GM08714 (cell line): ENCODE measurements around the gene TIMMDC1.

ENCODE experiments used
- H3K4me3 ChIP-seq: fragments of 200-500 bp; sonication (Bioruptor generic); 2 replicates; pipeline ENCODE4 v1.5.1; 2014; ENCODE audit warnings: mild to moderate bottlenecking, low read length, inconsistent platforms
- ZNF274 ChIP-seq: IDR thresholded peaks from 2 replicates; pipeline ENCODE4 v1.6.1; 2012; ENCODE audit warnings: mild to moderate bottlenecking, low read depth, low read length

The TIMMDC1 gene, protein sequence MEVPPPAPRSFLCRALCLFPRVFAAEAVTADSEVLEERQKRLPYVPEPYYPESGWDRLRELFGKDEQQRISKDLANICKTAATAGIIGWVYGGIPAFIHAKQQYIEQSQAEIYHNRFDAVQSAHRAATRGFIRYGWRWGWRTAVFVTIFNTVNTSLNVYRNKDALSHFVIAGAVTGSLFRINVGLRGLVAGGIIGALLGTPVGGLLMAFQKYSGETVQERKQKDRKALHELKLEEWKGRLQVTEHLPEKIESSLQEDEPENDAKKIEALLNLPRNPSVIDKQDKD

DNA sequence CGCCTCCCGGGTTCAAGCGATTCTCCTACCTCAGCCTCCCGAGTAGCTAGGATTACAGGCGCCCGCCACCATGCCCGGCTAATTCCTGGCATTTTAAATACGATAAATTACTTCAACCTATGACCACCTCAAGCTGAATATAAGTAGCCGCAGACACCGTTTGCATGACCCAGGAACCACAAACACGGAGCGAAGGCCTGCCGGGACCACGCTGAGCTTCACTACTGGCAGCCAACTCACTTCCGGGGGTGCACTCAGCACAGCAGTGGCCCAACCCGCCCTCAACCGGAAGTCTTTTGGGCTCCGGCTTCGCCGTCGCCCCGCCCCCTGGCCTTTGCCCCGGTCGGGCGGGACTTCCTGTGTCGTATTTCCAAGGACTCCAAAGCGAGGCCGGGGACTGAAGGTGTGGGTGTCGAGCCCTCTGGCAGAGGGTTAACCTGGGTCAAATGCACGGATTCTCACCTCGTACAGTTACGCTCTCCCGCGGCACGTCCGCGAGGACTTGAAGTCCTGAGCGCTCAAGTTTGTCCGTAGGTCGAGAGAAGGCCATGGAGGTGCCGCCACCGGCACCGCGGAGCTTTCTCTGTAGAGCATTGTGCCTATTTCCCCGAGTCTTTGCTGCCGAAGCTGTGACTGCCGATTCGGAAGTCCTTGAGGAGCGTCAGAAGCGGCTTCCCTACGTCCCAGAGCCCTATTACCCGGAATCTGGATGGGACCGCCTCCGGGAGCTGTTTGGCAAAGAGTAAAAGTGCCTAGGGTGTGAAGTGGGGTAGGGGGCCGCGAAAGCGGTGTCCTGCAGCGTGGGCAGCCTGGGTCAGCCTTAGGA lies at the start of gene TIMMDC1:
TSS of gene TIMMDC1 (plus strand) at position 362 of the 826 bp plus-strand sequence. CDS start at position 549, 187 bp downstream.
- H3K4me3 ChIP-seq, result peak within 1 kb of the TSS; percentile 90
- no peak for TF ChIP-seq ZNF274

DNA sequence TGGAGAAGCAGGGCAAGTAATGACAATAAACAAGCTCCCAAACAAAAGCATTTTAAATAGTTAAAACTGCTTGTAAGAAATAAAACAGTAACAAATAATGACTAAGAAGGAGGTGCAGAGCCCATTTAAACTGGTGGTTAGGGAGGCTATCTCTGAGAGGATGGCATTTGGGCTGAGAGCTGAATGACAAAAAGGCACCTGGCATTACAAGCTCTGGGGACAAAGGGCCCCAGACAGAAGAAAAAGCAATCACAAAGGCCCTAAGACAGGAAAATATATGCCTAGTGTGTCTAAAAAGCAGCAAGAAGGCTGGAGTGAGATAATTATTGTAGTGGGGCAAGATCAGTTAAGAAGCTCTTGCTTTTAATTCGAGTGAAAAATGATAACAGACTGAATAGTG lies 44.5 kb upstream of the TIMMDC1 start:
- H3K4me3 ChIP-seq, result no peak overlapping the region
- TF ChIP-seq ZNF274, result no peak

DNA sequence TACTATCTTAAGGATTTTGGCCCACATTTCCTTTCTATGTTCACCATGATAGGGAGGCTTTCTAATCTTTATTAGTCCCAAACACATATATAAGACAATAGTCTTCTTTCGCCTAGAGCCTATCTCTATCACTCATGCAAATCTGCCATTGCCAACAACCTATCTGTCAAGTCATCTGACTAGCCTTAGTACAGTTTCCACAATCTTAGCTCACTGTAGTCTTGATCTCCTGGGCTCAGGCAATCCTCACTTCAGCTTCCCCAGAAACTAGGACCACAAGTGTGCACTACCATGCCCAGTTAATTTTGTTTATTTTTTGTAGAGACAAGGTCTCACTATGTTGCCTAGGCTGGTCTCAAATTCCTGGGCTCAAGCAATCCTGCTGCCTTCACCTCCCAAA lies 41.9 kb upstream of the TIMMDC1 start:
- TF ChIP-seq ZNF274, result no peak
- no peak overlapping the region for H3K4me3 ChIP-seq

DNA sequence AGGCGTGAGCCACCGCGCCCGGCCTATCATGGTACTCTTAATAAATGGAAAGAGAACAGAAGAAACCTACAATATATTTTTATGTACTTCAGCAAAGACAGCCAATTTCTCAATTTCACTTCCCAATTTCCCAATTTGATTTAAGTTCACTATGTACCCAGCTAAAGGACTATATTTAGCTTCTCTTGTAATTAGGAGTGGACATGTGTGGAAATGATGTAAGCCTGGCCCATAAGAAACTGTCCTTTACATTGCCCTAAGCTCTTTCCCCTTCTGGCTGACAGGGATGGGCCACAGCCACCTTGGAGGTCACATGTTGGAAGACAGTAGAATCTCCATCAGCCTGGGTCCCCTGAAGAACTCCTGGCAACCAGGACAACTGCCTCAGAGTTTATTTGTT lies 41.1 kb upstream of the TIMMDC1 start:
- H3K4me3 ChIP-seq, result no peak overlapping the region
- no peak for TF ChIP-seq ZNF274

DNA sequence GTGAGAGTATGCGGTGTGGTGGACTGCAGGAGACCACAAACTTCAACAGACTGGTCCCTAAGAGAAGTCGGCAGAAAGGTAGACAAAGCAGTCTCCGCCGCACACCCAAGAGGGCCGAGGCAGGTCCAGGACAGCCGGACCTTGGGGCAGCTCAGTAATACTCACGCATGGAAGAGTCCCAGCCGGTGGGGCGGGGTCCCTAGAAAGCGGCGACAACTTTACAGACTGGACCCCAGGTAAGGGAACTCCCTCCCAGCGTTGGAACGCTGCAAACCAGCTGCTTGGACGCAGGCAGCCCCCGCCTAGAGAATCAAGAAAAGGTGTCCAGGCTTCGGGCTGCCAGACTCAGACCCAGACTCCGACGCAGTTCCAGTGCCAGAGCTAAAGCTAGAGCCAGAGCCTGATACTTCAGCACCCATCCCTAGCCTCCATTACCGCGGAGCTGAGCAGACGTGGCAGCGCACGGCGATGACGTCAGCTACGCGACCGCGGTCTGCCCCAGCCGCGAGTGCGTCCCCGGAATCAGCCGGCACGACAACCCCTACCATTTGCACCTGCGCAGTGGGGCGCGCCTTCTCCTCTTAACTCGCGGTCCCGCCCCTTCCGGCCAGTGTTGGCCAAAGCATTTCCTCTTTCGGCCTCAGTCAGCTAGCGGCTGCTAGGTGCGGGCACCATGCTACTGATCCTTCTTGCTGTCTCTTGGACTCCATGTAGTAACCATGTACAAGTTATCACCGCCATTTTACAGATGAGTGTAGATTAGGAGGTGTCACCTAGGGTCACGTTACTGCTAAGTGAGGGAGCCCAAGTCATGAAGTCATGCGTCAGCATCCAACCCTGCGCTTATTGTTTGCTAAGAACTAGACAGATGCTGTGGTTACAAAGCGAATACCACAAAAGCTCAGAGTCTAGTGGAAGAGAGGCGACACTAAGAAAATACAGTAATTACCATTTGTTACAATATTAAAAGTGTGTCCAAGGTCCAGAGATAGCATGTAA lies 34.9 kb upstream of the TIMMDC1 start, which contains the start of gene TMEM39A:
TSS of gene TMEM39A (minus strand) at position 445 of the 999 bp plus-strand sequence. CDS start 1,541 bp downstream, outside the sequence.
- peak within 1 kb of the TSS; percentile 98 for H3K4me3 ChIP-seq
- no peak for TF ChIP-seq ZNF274

DNA sequence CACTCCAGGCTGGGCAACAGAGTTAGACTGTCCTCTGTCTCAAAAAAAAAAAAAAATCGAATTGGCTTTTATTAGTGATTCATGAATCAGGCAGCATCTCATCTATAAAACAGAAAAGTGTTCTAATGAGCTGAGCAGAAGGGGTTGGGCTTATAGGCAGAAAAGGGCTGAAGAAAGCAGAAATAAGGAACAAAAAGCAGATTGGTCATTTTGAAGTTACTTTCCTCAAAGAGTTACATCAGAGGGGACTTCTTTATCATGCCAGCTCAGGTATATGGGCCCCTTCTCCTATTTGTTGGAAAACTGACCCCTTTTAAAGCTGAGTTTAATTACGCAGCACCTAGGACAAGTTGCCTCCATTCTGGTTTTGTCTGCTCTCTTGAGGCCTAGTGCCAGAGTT lies 30.3 kb upstream of the TIMMDC1 start:
- peak overlapping the region; percentile 84; the same call in 1 of the 2 replicates for H3K4me3 ChIP-seq
- TF ChIP-seq ZNF274, result no peak

DNA sequence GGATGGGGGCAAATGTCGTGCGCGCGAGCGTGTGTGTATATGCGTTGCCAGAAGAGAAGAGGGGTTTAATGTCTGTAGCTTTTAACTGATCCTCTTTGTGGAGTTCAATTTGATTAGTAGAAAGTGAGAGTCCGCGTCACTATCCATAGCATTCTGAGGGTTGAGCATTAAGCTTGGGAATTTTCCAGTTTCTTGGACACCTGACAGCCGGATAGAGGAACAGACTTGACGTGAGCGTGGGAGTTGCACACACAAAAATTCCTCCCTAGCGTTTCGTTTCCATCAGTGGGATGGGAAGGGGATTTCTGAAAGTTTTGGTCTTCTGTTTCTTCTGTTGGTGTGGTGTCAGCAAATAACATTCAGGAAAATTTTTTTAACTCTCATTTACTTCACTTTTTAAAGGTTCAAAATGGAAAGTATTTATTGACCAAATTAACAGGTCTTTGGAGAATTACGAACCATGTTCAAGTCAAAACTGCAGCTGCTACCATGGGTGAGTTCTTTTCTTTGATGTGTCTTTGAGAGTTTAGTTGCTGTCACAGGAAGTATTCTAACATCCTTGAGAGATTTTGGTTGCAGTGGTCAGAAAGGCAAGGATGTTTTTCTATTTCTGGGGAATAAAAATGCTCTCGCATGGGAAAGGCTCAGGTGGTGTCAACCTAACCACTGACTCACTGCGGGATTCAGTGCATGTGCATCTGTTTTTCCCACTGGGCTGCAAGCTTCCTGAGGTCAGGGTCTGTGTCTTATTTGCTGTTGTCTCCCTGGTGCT lies 28.7 kb upstream of the TIMMDC1 start:
- peak overlapping the region; percentile 84 for H3K4me3 ChIP-seq

DNA sequence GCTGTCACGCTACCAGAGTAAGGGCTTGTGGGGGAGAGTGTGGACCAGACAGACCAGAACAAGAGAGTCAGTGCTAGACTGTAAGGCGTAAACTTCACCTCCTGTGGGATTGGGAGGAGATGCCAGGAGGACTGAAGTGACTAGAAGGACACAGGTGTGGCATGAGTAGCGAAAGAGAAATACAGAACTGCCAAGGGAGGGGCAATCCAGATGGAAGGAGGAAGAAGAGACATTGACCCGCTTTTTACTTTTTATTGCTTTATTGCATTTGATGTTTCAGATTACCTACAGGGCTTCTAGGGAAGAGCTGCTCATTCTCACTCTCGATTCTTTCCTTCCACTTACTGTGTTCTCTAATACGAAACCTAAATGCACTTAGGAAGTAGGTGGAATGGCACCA lies 27.5 kb upstream of the TIMMDC1 start:
- H3K4me3 ChIP-seq, result no peak overlapping the region; the same call in 1 of the 2 replicates
- no peak for TF ChIP-seq ZNF274

More for the DNA sequence above, 28.7 kb upstream of the TIMMDC1 start:
- no peak for TF ChIP-seq ZNF274

DNA sequence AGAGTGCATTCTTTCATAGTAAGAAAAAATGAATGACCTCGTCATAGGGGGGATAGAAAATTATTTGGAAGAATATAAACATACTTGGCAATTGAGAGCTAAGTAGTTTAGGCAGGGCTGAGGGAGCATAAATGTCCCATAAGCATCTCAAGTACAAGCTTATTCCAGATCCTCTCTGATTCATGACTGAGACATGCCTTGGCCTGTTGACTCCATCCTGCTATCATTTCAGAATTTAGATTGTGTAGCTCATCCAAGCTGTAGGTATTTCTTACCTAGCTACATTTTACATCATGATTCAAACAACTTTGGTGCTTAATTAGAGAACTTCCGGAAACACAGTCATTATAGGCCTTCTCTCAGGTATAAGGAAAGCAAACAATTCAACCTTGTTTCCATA lies 17.3 kb upstream of the TIMMDC1 start:
- H3K4me3 ChIP-seq, result no peak overlapping the region
- no peak for TF ChIP-seq ZNF274

DNA sequence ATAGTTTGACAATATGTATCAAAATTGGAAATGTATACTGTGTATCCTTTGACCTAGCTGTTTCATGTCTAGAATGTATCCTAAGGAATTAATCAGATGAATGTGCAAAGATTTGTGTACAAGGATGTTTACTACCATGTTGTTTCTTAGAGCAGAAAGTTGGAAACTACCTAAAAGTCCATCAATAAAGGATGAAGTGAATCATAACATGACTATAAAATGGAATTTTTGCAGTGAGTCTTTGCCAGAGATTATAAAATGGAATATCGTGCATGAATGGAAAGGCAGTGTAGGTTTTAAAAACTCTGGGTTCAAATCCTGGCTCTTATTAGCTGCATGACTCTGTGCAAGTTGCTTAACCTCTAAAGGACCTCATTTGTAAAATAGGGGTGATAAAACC lies 15.2 kb upstream of the TIMMDC1 start:
- TF ChIP-seq ZNF274, result no peak
- H3K4me3 ChIP-seq, result no peak overlapping the region

DNA sequence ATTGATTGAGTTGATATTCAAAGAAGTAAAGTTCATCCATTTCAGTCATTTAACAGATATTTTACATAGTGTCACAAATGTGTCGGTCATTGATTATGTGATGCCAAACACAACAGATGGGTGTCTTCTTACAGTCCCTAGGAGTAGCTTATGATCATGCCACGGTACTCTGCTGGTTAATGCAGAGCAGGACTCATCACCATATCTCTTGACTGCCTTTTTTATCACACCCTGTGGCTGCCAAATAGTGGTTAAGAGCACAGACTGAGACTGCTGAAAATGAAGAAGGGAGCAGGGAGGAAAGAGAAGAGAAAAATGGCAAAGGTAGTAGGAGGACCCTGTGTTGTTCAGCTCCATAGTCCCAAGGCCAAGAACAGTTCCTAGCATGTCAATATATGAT lies 12.8 kb upstream of the TIMMDC1 start:
- no peak for TF ChIP-seq ZNF274
- H3K4me3 ChIP-seq, result no peak overlapping the region

DNA sequence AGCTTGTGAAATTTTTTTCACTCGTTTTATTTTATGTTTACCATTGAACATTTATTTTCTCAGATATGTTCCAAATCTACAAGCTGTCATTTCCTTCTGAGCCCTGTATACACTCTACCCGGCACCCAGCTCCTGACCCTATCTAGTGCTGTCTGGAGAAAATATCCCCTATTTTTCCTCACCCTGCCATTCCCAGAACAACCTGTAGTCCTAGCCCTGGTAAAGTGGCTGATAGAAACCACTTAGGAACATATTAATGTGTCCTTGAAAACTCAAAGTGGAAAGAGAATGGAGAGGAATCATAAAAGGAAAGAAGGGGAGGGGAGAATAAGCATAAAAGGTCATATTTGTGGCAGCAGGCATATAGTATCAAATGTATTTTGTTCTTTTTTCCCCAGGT lies 8.2 kb upstream of the TIMMDC1 start:
- TF ChIP-seq ZNF274, result no peak
- H3K4me3 ChIP-seq, result no peak overlapping the region

DNA sequence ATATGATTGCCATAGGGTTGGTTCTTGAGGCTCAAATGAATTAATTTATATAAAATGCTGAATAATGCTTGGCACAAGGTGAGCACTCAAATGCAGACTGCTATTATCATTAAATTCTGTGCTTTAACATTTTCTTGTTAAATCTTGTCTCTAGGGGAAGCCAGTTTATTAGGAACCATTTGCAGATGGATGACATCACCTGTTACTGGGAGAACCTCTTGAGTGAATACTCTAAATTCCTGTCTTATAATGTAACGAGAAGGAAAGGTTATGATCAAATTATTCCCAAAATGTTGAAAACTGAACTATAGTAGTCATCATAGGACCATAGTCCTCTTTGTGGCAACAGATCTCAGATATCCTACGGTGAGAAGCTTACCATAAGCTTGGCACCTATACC lies 6.2 kb upstream of the TIMMDC1 start:
- TF ChIP-seq ZNF274, result no peak
- H3K4me3 ChIP-seq, result no peak overlapping the region
